22Rv1 (cell line): ENCODE data around the gene TAF8.

Experiments
- ZFX ChIP-seq: fragments of 450-650 bp; IDR thresholded peaks from 2 replicates; pipeline ENCODE4 v1.6.1; 2017; ENCODE audit warnings: antibody characterized with exemption, borderline replicate concordance
- TF ChIP-seq, protein P1 (sequence below): fragments of 450-650 bp; IDR thresholded peaks from 2 replicates; pipeline ENCODE4 v1.5.1; 2017; ENCODE audit warnings: mild to moderate bottlenecking

DNA sequence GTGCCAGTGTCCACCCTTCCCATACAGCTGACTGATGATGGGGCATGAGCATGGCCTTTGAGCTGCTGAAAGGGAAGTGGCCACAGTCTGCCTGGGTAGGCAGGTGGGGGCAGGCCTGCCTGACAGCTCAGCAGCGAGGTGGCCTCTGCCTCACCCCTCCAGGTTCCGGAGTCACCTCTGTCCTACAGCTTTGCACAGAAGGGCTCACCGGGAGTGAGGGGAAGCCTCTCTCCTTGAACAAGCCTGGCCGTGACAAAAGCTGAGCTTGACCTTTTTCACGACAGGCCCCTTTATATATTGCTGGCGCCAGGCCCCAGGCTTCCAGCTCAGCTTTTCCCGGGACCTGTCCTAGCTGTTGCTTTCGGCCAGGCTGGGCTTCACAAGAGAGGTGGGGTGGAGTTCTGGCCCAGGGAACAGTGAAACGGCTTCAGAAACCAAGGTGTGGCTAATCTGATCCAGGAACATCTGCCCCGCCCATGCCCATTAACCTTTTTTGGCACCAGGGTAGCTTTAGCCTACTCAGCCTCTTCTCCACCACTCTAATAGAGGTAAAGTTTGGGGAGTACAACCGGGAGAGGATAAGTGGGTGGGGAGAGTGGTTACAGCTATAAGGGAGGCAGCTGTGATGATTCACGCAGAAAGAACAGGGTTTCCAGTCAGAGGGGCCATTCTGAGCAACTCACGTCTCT, 49.2 kb downstream of the TAF8 start:
- TF ChIP-seq, protein P1, sequence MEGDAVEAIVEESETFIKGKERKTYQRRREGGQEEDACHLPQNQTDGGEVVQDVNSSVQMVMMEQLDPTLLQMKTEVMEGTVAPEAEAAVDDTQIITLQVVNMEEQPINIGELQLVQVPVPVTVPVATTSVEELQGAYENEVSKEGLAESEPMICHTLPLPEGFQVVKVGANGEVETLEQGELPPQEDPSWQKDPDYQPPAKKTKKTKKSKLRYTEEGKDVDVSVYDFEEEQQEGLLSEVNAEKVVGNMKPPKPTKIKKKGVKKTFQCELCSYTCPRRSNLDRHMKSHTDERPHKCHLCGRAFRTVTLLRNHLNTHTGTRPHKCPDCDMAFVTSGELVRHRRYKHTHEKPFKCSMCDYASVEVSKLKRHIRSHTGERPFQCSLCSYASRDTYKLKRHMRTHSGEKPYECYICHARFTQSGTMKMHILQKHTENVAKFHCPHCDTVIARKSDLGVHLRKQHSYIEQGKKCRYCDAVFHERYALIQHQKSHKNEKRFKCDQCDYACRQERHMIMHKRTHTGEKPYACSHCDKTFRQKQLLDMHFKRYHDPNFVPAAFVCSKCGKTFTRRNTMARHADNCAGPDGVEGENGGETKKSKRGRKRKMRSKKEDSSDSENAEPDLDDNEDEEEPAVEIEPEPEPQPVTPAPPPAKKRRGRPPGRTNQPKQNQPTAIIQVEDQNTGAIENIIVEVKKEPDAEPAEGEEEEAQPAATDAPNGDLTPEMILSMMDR: no peak
- TF ChIP-seq ZFX: no peak
